Fibroblast of skin of left quadriceps (primary cell): Measurements from ENCODE around the gene PLEKHN1.
"Not testable (repeated sequence)": the region's sequence is repeated elsewhere in the genome, so short reads cannot be mapped to it uniquely, and the experiment has no call there.

Source experiments
- DNase-seq, 2 experiments: peaks; one replicate each; pipeline ENCODE4 v3.0.0-alpha.2; 2013; ENCODE audit warnings: low read depth in 2 of 2

PLEKHN1 gene

DNA sequence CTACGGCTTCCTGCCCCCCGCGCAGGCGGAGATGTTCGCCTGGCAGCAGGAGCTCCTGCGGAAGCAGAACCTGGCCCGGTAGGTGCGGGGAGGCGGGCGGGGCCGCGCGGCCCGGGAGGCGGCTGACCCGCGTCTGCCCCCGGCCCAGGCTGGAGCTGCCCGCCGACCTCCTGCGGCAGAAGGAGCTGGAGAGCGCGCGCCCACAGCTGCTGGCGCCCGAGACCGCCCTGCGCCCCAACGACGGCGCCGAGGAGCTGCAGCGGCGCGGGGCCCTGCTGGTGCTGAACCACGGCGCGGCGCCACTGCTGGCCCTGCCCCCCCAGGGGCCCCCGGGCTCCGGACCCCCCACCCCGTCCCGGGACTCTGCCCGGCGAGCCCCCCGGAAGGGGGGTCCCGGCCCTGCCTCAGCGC is 23.9 kb upstream of the PLEKHN1 start:
- no peak for DNase-seq

DNA sequence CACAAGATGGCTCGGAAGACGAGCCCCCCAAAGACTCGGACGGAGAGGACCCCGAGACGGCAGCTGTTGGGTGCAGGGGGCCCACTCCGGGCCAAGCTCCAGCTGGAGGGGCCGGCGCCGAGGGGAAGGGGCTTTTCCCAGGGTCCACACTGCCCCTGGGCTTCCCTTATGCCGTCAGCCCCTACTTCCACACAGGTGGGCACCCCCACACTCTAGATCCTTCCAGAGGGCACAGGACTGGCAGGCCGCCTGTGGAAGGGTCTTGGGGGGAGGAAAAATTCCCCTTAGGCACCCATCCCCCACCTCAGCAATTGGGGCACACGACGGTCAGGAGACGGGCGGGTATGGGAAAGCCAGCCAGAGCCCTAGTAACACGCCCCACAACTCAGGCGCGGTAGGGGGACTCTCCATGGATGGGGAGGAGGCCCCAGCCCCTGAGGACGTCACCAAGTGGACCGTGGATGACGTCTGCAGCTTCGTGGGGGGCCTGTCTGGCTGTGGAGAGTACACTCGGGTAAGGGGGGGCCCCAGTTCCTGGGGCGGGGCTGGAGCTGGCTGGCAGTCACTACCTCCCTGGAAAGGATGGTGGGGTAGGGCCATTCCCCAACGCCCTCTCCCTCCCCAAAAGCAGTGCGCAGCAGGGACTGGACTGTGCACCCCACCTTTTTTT is 23.3 kb upstream of the PLEKHN1 start:
- DNase-seq, result peak in 1 of 2 experiments; percentile 42

DNA sequence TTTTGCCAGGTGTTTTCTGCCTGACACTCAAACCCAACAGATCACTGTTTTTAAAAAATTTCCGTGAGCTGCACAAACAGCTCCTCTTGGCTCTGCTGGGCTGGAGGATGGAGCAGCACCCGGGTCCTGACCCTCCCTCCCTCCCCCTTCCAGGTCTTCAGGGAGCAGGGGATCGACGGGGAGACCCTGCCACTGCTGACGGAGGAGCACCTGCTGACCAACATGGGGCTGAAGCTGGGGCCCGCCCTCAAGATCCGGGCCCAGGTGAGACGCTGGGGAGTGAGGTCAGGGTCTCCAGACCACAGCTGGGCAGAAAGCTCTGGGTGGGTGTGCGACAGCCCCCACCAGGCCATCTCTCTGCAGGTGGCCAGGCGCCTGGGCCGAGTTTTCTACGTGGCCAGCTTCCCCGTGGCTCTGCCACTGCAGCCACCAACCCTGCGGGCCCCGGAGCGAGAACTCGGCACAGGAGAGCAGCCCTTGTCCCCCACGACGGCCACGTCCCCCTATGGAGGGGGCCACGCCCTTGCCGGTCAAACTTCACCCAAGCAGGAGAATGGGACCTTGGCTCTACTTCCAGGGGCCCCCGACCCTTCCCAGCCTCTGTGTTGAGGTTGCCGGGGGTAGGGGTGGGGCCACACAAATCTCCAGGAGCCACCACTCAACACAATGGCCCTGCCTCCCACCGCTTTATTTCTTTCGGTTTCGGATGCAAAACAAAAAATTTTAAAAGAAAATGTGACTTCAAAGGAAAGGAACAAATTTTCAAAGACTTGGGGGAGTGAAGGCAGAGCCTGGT is 22.5 kb upstream of the PLEKHN1 start:
- no peak for DNase-seq

DNA sequence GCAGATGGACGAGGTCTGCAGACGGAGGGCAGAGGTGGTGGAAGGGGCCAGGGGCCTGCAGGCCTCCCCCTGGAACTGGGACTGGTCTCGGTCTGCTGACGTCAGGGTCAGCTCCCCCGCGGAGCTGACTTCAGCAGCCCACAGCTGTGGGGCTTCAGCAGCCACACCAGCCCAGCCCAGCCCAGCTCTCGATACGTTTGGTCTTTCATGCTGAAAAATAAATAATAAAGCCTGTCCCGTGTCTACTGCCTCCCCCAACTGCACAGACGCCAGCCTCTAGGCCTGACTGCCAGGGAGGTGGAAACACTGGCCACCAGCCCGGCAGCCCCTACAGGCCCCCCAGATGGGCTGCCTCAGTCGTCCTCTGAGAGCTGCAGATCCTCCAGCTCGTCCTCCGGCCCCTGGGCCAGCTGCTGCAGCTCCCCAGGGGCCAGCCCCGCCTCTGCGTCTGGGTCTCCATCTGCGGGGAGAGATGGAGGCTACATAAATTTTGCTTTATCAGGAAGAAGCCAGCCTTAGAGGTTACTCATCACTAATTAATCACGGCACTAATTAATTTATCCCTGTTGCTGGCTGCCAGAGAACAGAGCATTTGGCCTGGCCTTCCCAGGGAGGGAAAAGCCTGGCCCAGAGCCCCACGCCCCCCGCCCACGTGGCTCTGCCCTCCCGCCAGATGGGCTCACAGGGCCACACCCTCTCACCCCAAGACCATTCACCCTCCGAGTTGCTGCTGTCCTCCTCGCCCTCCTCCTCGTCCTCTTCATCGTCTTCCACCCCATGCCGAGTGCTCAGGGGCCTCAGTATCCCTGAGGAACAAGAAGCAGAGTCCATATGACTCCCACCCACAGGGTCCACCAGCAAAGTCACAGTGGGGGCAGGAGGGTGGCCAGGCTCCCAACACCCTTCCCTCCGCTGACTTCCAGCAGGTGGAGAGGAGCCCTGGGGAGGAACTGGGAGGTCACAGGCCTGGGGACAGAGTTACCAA is 21.6 kb upstream of the PLEKHN1 start:
- DNase-seq, result peak in 1 of 2 experiments; percentile 39

DNA sequence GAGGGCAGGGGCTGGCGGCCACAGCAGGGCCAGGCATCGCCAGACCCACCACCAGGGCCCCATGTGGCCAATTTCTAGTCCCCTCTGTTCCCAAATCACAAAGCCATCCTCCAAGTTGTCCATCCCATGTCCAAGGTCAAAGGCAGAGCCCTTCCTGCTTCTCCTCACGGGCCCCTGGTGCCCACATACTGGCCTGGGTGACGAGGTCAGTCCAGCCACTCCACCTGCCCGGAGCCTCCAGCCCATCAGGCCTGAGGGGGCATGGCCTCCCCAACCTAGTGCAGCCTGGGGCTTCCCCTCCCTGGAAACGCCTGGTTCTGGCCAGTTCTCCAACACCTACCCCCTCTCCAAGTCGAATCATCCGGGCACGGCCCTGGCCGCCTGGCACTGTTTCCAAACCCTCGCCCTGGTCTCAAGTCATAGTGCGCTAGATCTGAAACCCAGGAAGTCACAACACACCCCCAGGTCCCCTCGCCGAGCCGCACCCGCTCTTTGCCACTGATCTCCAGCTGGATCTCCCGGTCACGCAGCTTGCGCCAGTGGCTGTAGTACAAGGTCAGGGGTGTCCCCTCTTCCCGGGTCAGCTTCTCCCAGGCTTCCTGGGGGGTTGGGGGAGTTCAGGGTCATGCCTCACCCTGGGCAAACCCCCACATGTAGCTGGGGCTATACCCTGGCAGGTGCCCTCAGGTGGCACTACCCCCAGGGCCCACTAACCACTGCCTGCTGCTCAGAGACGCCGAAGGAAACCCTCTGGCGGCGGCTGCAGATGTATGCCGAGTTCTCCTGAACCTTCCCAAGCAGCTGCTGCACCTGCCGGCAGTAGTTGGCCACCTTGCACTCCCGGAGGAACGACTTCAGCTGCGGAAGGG is 20.4 kb upstream of the PLEKHN1 start:
- no peak for DNase-seq

DNA sequence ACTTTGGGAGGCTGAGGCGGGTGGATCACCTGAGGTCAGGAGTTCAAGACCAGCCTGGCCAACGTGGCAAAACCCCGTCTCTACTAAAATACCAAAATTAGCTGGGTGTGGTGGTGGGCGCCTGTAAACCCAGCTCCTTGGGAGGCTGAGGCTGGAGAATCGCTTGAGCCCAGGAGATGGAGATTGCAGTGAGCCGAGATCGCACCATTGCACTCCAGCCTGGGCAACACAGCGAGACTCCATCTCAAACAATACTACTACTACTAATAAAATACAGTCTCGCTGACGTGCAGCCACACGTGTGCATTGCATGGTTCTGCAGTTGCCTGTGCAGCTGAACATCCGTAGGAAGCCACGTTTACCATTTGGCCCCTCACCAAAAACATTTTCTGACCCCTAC is 19.5 kb upstream of the PLEKHN1 start:
- DNase-seq, result not testable (repeated sequence)

DNA sequence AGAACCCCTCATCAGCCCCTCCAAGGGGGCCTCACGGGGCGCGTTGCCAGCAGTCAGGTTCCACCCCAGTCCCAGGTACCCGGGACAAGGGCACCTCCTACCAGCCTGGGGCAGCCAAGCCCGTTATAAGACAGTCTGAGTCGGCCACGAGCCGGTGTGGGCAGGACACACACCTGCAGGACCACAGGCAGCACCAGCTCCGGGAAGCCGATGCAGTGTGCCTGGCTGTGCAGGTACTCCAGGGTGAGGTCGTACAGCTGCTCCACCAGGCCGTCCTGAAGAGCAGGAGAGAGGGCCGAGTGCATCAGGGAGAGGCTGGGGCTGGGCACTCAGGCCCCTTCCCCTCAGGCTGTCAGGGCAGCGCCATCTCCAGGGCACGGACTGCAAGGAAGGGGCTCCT is 18.3 kb upstream of the PLEKHN1 start:
- DNase-seq, result no peak

DNA sequence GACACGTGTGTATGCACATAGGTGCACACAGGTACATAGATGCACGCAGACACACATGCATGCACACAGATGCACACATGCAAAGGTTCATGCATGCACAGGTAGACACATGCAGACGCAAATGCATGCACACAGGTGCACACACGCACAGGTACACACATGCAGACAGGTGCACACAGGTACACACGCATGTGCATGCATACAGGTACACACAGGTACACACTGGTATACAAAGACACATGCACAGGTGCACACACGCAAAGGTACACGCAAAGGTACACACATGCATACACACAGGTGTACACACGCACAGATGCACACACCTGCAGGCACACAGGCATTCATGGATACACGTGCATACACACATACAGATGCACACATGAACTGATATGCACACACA is 16.0 kb upstream of the PLEKHN1 start:
- DNase-seq, result no peak

DNA sequence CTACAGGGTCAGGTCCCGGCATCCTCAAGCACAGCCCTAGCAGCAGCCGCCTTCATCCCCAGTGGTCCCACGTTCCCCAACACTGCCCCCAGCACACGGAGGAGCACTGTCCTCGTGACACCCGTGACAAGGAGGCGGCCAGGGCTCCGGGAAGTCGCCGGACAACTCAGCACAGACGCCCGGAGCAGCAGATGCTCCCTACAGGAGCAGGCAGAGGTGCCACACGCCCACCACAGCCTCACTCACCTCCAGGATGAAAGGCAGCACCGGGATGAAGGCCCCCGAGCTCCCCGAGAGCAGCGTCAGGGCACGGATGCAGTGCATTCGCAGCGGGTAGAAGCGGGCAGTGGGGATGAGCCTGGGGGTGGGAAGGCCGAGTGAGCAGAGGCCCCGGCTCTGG is 15.4 kb upstream of the PLEKHN1 start:
- DNase-seq, result no peak

DNA sequence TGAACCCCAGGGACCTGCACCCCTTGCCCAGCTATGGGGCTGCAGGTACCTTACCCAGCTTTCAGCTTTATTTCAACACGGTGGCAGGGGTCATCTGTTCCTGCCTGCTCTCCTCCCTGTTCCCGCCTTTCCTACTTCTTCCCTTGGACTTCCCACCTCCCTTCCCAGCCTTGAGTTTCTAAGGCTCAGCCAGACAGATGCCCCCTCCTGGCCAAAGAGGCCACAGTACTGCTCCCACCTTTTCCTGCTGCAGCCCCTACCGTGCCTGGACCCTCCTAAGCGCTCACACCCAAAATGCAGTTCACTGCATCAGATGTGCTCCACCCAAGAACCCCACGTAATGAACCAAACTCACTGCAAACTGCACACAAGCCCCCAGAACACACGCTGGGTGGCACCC is 14.9 kb upstream of the PLEKHN1 start:
- DNase-seq, result no peak

DNA sequence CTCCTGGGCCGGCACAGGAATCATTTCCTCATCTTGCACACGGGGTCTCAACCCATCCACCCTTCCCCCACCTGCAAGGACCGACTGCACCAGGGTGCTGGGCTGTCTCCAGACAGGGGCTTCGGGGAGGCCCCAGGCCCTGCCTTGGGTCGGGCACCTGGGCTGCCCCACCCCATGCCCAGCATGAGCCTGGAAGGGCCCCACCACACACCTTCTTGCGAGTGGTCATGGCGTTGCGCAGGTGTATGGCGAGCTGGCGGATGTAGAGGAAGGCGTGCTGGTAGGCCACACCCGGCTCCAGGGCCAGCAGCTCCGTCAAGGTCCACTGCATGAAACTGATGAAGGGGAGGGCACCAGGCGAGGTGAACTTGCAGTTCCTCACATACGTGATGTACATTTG is 14.1 kb upstream of the PLEKHN1 start:
- DNase-seq, result no peak

DNA sequence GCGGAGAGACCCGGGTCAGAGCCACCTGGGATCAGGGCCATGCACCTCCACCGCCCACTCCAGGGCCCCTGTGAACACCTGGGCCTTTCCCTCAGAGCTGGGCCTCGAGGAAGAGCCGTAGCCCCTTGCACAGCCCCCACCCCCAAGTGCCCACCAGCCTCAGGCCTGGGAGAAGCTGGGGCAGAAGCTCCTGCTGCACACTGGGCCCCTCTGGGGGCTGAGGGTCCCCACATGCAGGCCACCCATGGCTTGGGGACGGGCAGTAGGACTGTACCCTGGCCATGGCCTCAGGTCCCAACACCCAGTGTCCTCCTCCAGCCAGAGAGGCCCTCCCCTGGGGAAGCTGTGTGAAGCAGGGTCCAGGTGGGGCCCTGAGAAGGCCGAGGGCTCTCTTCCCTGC is 13.7 kb upstream of the PLEKHN1 start:
- no peak for DNase-seq

DNA sequence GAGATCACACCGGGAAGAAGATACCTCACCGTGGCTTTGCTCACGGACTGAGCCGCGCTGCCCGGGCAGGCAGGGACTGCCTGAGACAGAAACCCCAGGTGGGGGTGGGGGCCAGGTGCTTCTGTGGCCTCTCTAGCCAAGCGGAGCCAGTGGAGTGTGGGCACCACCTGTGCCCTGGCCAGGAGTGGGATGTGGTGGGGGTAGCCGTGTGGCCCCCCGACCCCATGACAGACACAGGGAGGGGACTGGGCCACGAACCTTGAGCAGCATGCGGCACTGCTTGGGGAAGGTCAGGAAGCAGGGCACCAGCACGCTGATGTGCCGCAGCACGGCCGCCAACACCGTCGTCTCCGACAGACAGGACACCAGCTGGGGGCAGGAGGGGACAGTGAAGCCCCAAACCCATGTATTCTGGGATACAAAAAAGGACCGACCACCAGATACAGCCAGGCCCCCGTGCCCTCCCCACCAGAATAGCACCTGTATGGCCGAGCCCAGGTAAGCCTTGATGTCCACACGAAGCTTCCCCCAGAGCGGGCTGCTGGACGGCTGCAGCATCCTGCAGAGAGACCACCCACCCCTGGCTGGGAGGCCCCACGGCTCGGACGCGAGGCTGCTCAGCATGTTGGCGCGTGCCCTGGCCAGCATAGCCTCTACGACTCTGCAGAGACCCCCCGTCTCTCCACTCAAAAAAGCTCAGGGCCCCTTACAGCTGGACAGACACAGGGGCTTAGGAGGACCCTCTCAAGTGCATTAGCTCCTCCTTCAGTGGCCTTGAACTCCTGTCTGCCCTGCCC is 12.6 kb upstream of the PLEKHN1 start:
- no peak for DNase-seq

DNA sequence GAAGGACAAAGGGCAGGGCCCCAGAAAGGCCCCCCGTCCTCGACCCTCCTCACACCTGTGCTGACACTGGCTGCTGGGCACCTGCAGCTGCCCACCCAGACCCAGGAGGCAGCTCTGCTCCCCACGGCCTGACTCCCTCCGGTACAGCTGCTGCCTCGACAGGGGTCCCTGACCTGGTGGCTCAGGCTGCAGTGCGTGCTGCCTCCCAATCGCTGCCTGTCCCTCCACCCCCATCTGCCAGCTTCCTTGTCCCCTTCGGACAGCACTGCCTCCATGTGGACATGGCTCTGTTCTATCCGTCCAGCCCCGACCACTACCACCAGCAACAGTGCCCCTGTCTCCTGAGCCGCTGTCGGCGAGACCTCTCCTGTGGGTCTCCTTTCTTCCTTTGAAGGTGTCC is 11.4 kb upstream of the PLEKHN1 start:
- DNase-seq, result no peak

DNA sequence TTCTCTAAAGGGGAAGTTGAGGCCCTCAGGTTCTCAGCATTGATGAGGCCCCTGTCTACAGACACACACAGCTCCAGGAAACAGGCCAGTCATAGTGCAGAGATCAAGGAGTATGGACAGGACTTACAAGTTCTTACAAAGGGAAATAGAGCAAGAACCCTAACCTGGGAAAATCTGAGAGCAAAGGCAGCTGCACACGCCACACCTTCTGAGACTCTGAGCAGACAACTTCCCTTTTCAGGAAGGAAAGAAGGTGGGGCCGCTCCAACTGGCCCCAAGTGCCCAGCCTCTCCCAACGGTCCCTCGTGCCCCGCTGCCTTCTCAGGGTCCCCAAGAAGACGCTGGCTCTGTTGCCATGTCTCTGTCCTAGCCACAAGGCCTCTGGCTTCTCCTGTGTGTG is 10.8 kb upstream of the PLEKHN1 start:
- DNase-seq, result no peak

DNA sequence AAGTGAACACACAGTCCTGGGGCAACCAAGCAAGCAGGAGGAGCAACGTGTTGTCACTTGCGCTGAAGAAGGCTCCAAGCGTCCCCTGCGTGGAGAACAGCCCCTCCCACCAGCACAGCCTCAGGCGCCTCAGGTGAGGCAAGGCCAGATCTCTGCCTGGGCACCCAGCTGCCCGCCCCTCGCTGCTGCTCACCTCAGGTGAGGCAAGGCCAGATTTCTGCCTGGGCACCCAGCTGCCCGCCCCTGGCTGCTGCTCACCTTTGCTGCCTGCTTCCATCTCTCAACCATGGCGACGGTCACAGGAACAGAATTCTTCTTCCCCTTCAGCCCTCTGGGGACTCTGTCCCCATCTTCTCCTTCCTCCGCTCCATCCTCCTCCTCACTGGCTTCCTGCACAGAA is 9.6 kb upstream of the PLEKHN1 start:
- DNase-seq, result no peak

DNA sequence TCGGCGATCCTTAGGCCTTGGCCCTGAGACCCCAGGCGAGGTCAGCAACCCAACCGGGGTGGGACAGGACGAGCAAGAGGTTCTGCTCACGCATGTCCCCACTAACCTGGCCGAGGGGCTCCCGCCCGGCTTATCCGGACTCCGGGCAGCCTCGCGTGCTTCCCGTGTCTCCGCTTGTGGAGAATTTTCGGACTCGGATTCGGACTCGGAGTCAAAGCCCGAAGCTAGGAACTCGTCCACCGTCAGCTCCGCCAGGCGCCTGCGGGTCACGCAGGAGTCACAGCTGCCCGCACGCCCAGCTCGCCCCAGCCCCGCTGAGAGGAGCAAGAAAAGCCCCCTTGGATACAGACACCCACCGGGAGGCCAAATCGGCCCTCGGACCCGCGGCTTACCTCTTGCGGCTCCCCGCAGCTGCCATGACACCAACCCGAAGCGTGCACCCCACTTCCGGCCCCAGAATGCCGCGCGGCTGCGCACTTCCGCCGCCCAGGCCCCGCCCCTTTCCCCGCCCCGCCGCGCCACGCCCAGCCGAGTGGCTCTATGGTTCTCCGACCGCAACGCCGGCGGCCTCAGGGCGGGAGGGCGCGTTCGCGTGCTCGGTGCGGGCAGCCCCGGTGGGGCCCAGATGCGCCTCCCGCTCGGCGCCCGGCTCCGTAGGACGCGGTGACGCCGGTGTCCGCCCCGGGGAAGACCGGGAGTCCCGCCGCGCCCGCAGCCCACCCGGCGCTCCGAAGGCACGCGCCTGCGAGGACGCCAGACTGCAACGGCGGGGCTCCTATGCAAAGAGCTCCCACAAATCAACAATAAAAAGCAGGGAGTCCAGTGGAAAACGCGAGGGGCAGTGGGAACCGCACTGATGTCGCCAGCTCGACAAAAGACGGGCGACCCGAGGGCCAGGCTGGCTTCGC is 7.2 kb upstream of the PLEKHN1 start, which contains the start of gene NOC2L:
Gene NOC2L, minus strand, starts transcription at position 434 of the 908 bp plus-strand sequence. Its CDS starts 16 bp downstream, at position 418.
- peak; percentile 70 to 73 for DNase-seq

DNA sequence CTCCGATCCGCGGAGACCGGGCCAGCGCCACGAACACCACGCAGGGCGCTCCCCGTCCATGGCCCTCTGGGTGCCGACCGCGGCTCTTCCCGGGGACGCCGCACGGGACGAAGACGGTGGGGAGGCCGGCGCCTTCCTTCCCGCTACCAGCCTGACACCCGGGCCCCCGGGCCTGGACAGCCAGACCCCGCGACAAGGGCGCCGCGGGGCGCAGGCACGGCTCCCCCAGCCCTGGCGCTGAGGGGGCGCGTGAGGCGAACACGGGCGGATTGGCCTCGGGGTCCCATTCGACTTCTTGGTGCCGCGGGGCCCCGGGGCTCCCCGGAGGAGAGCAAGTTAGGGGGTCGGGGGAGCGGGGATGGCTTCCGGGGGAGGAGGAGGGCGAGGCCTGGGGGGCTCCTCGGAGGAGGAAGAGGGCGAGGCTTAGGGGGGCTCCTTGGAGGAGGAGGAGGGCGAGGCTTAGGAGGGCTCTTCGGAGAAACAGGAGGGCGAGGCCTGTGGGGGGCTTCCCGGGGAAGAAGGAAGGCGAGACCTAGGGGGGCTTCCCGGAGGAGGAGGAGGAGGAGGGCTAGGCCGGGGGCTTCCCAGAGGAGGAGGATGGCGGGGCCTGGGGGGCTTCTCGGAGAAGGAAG is 6.4 kb upstream of the PLEKHN1 start:
- no peak for DNase-seq
